MM.1S (cell line): Measurements from ENCODE around the gene ACSL5.

Experiments
- DNase-seq: peaks from one replicate; pipeline ENCODE4 v3.0.0-alpha.2; 2015
- H2AFZ ChIP-seq: fragments of 300-600 bp; sonication (generic); 2 replicates; pipeline ENCODE4 v1.6.0; 2016; ENCODE audit warnings: antibody characterized with exemption, low read length
- H3F3A ChIP-seq: fragments of 300-600 bp; sonication (generic); 2 replicates; pipeline ENCODE4 v1.6.1; 2016; ENCODE audit warnings: mild to moderate bottlenecking, antibody characterized with exemption, low read length, moderate library complexity, mixed read lengths; ENCODE audit not compliant: insufficient read depth
- H3K27ac ChIP-seq: fragments of 300-600 bp; sonication (generic); 2 replicates; pipeline ENCODE4 v1.5.1; 2016; ENCODE audit warnings: mild to moderate bottlenecking, low read length
- H3K27me3 ChIP-seq: fragments of 300-600 bp; sonication (generic); replicated peaks from 2 replicates; pipeline ENCODE4 v1.6.0; 2016; ENCODE audit warnings: low read length; ENCODE audit not compliant: insufficient read depth
- H3K36me3 ChIP-seq: fragments of 300-600 bp; sonication (generic); replicated peaks from 2 replicates; pipeline ENCODE4 v1.6.1; 2016; ENCODE audit warnings: mild to moderate bottlenecking, low read length, mixed read lengths; ENCODE audit not compliant: insufficient read depth
- H3K4me1 ChIP-seq: fragments of 300-600 bp; sonication (generic); 2 replicates; pipeline ENCODE4 v1.6.1; 2016; ENCODE audit warnings: low read length, mixed read lengths
- H3K4me2 ChIP-seq: fragments of 300-600 bp; sonication (generic); 2 replicates; pipeline ENCODE4 v1.6.0; 2016; ENCODE audit warnings: low read depth, low read length
- H3K4me3 ChIP-seq: fragments of 300-600 bp; sonication (generic); 2 replicates; pipeline ENCODE4 v1.5.1; 2016; ENCODE audit warnings: low read length, mixed read lengths
- H3K79me2 ChIP-seq: fragments of 300-600 bp; sonication (generic); 2 replicates; pipeline ENCODE4 v1.6.1; 2016; ENCODE audit warnings: mixed run types, low read length, mixed read lengths
- H3K9ac ChIP-seq: fragments of 300-600 bp; sonication (generic); 2 replicates; pipeline ENCODE4 v1.6.1; 2016; ENCODE audit warnings: low read length, mixed read lengths
- H3K9me2 ChIP-seq: fragments of 300-600 bp; sonication (generic); replicated peaks from 2 replicates; pipeline ENCODE4 v1.6.1; 2016; ENCODE audit warnings: mild to moderate bottlenecking, low read length, mixed read lengths; ENCODE audit not compliant: insufficient read depth
- H3K9me3 ChIP-seq: fragments of 300-600 bp; sonication (generic); replicated peaks from 2 replicates; pipeline ENCODE4 v1.6.1; 2016; ENCODE audit warnings: mild to moderate bottlenecking, low read length, mixed read lengths; ENCODE audit not compliant: insufficient read depth
- H4K20me1 ChIP-seq: fragments of 300-600 bp; sonication (generic); 2 replicates; pipeline ENCODE4 v1.6.1; 2016; ENCODE audit warnings: mild to moderate bottlenecking, low read length, moderate library complexity, mixed read lengths; ENCODE audit not compliant: insufficient read depth
- EZH2 ChIP-seq: fragments of 300-600 bp; sonication (generic); optimal IDR thresholded peaks from 2 replicates; pipeline ENCODE3; 2017; ENCODE audit warnings: low read depth, mild to moderate bottlenecking, antibody characterized with exemption, low read length, mixed read lengths
- EZH2phosphoT487 ChIP-seq: fragments of 300-600 bp; sonication (generic); IDR thresholded peaks from 2 replicates; pipeline ENCODE4 v1.6.1; 2018; ENCODE audit warnings: antibody characterized with exemption, low read length
- TF ChIP-seq, protein P1 (sequence below): fragments of 300-600 bp; sonication (generic); IDR thresholded peaks from 2 replicates; pipeline ENCODE4 v1.5.1; 2016; ENCODE audit warnings: antibody characterized with exemption, low read length, mixed read lengths

ACSL5 gene

DNA sequence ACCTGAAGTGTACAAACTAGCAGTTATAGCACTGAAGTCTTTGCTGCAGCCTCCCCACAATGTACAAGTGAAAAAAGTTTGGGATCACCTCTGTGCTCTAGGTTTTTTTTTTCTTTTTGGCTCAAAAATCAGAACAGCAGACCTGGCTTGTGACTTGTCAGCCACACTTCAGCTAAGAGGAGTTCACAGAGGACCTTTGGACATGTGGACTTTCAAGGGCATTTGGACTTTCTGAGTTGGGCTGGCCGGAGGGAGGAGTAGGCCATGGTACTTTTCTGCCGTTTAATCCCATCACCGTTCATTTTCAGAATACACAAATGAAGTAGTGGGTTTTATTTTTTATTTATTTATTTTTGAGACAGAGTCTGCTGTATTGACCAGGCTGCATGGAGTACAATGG lies 21.9 kb upstream of the ACSL5 start:
- no peaks in the 10 kb centered on the region for H3K9me2 ChIP-seq
- H3K9me3 ChIP-seq, result no peaks in the 10 kb centered on the region
- H3K4me2 ChIP-seq, result no peak overlapping the region
- no peaks in the 10 kb centered on the region for H4K20me1 ChIP-seq
- no peaks in the 10 kb centered on the region for H3K4me1 ChIP-seq
- no peaks in the 10 kb centered on the region for H3K79me2 ChIP-seq
- no peak for DNase-seq
- H3K27ac ChIP-seq, result no peak overlapping the region
- no peaks in the 10 kb centered on the region for H3F3A ChIP-seq
- no peak overlapping the region for H3K9ac ChIP-seq
- no peak overlapping the region for H3K4me3 ChIP-seq
- H3K27me3 ChIP-seq, result no peaks in the 10 kb centered on the region
- no peak overlapping the region for H2AFZ ChIP-seq
- no peak for TF ChIP-seq EZH2phosphoT487
- no peak for TF ChIP-seq EZH2
- TF ChIP-seq, protein P1, sequence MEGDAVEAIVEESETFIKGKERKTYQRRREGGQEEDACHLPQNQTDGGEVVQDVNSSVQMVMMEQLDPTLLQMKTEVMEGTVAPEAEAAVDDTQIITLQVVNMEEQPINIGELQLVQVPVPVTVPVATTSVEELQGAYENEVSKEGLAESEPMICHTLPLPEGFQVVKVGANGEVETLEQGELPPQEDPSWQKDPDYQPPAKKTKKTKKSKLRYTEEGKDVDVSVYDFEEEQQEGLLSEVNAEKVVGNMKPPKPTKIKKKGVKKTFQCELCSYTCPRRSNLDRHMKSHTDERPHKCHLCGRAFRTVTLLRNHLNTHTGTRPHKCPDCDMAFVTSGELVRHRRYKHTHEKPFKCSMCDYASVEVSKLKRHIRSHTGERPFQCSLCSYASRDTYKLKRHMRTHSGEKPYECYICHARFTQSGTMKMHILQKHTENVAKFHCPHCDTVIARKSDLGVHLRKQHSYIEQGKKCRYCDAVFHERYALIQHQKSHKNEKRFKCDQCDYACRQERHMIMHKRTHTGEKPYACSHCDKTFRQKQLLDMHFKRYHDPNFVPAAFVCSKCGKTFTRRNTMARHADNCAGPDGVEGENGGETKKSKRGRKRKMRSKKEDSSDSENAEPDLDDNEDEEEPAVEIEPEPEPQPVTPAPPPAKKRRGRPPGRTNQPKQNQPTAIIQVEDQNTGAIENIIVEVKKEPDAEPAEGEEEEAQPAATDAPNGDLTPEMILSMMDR, result no peak
- H3K36me3 ChIP-seq, result no peaks in the 10 kb centered on the region

DNA sequence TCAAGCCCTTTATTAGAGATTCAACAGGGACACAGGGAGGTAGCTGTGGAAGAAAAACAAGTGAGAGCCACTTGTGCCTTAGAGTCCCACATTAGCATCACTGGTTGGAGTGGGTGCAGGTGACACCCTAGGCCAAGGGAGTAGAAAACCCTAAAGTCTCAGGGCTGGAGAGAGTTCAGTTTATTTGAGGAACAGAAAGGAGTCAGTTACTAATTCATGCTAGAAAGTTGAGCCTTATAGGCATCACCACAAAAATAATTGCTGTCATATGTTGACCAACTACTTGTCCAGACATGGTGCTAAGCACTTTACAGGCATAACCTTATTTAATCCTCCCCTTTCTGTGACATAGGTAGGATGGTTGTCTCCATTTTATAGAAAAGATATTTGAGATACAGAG lies 20.9 kb upstream of the ACSL5 start:
- no peaks in the 10 kb centered on the region for H3K79me2 ChIP-seq
- no peak overlapping the region for H3K9ac ChIP-seq
- H3K27me3 ChIP-seq, result no peaks in the 10 kb centered on the region
- TF ChIP-seq, protein P1, result no peak
- TF ChIP-seq EZH2phosphoT487, result no peak
- H2AFZ ChIP-seq, result no peak overlapping the region
- no peak overlapping the region for H3K4me3 ChIP-seq
- H3K4me1 ChIP-seq, result no peaks in the 10 kb centered on the region
- H4K20me1 ChIP-seq, result no peaks in the 10 kb centered on the region
- DNase-seq, result no peak
- H3K9me3 ChIP-seq, result no peaks in the 10 kb centered on the region
- H3K9me2 ChIP-seq, result no peaks in the 10 kb centered on the region
- no peak overlapping the region for H3K4me2 ChIP-seq
- no peak overlapping the region for H3K27ac ChIP-seq
- no peaks in the 10 kb centered on the region for H3F3A ChIP-seq
- H3K36me3 ChIP-seq, result no peaks in the 10 kb centered on the region

DNA sequence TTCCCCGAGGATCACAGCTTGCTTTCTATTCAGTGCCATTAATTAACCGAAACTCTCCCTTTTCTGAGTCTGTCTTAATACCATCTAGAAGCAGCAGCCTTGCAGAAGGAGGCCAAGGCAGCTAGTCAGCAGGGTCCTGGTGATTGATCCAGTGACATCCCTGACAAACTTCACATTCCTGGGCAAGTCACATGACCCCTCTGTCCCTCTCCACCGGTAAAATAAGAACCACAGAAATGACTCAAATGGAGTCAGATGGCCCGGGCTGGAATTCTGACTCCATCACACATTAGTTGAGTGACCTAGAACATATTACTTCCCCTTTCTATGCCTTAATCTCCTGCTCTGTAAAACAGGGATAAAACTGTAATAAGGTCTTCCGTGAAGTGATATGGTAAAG lies 17.2 kb upstream of the ACSL5 start:
- no peaks in the 10 kb centered on the region for H3K9me3 ChIP-seq
- no peak overlapping the region for H3K4me2 ChIP-seq
- H3K27ac ChIP-seq, result no peak overlapping the region
- H3K79me2 ChIP-seq, result no peaks in the 10 kb centered on the region
- H3F3A ChIP-seq, result no peaks in the 10 kb centered on the region
- no peak for DNase-seq
- no peaks in the 10 kb centered on the region for H3K9me2 ChIP-seq
- H3K4me3 ChIP-seq, result no peak overlapping the region
- no peak overlapping the region for H2AFZ ChIP-seq
- no peaks in the 10 kb centered on the region for H3K36me3 ChIP-seq
- TF ChIP-seq, protein P1, result no peak
- no peaks in the 10 kb centered on the region for H3K27me3 ChIP-seq
- no peak overlapping the region for H3K9ac ChIP-seq
- no peaks in the 10 kb centered on the region for H4K20me1 ChIP-seq
- H3K4me1 ChIP-seq, result no peaks in the 10 kb centered on the region
